ENCODE data around the gene TRNP1. TPM values are rescaled to one million over a fixed set of nuclear protein-coding genes. Genes with fewer than 3 reads are reported as not detected.

The TRNP1 gene
- total RNA-seq, 1 donor from 2014 or later: 2.0 TPM

GRCh38 chr1:26996665-26997064 lies 3.2 kb downstream of the TRNP1 start:
- no peaks in the 10 kb centered on the region for H3K9me3 ChIP-seq (ENCODE audit: low read depth)
- H3K36me3 ChIP-seq: no peaks in the 10 kb centered on the region
- H3K4me1 Mint-ChIP-seq: peaks cover 61% of the 10 kb centered on the region
- no peak overlapping the region for H3K4me3 ChIP-seq
- peaks cover 27% of the 10 kb centered on the region for H3K4me1 ChIP-seq
- H3K9ac ChIP-seq: no peak overlapping the region
- no peak overlapping the region for H3K4me2 ChIP-seq
- TF ChIP-seq EZH2phosphoT487 (IDR thresholded peaks at IDR 0.05) (no peak), EZH2 (IDR thresholded peaks at IDR 0.05) (no peak), CTCF (IDR thresholded peaks at IDR 0.05) (no peak)
- peaks cover 31% of the 10 kb centered on the region for H3K27me3 Mint-ChIP-seq (ENCODE audit: insufficient read depth, low read depth)
- H3K27me3 ChIP-seq: peaks cover 57% of the 10 kb centered on the region
- no peak for DNase-seq (ENCODE audit: low spot score)
- H3K27ac ChIP-seq: no peak overlapping the region
- H3F3A ChIP-seq (ENCODE audit: low read depth): peaks cover 25% of the 10 kb centered on the region
- no peak overlapping the region for H2AFZ ChIP-seq (replicated peaks)
- H3K27ac Mint-ChIP-seq: no peak overlapping the region
- H3K9me3 Mint-ChIP-seq: no peaks in the 10 kb centered on the region
- peaks cover 8% of the 10 kb centered on the region for H4K20me1 ChIP-seq (ENCODE audit: low read depth)
- no peak overlapping the region for H3K4me3 Mint-ChIP-seq
- H3K36me3 Mint-ChIP-seq: no peaks in the 10 kb centered on the region
- no peaks in the 10 kb centered on the region for H3K79me2 ChIP-seq (ENCODE audit: low read depth)

- peaks cover 26% of the 10 kb centered on the region for H3K4me1 ChIP-seq
- peaks cover 37% of the 10 kb centered on the region for H3K27me3 ChIP-seq
- H3K4me3 Mint-ChIP-seq: no peak overlapping the region
- H3K9me3 ChIP-seq (ENCODE audit: low read depth): no peaks in the 10 kb centered on the region
- no peak overlapping the region for H3K27ac Mint-ChIP-seq
- H3K4me2 ChIP-seq: no peak overlapping the region
- TF ChIP-seq CTCF (IDR thresholded peaks at IDR 0.05) (no peak), EZH2phosphoT487 (IDR thresholded peaks at IDR 0.05) (no peak), EZH2 (IDR thresholded peaks at IDR 0.05) (no peak)
- no peak overlapping the region for H3K27ac ChIP-seq
- H4K20me1 ChIP-seq (ENCODE audit: low read depth): peaks cover 3% of the 10 kb centered on the region
- no peak overlapping the region for H2AFZ ChIP-seq (replicated peaks)
- no peak for DNase-seq (ENCODE audit: low spot score)
- H3K36me3 Mint-ChIP-seq: no peaks in the 10 kb centered on the region
- H3K9me3 Mint-ChIP-seq: no peaks in the 10 kb centered on the region
- peaks cover 74% of the 10 kb centered on the region for H3K4me1 Mint-ChIP-seq
- H3K27me3 Mint-ChIP-seq (ENCODE audit: insufficient read depth, low read depth): peaks cover 26% of the 10 kb centered on the region
- H3K79me2 ChIP-seq (ENCODE audit: low read depth): no peaks in the 10 kb centered on the region
- no peak overlapping the region for H3K9ac ChIP-seq
- no peak overlapping the region for H3K4me3 ChIP-seq
- H3F3A ChIP-seq (ENCODE audit: low read depth): peaks cover 24% of the 10 kb centered on the region
- no peaks in the 10 kb centered on the region for H3K36me3 ChIP-seq
Measured at GRCh38 chr1:26998429-26999300, 5.2 kb downstream of the TRNP1 start.

- Mint-ChIP-seq H3K4me3 (no peak overlapping the region), H3K36me3 (no peaks in the 10 kb centered on the region), H3K27me3 (ENCODE audit: insufficient read depth, low read depth) (peaks cover 26% of the 10 kb centered on the region), H3K27ac (peak overlapping the region; percentile 29), H3K9me3 (no peaks in the 10 kb centered on the region), H3K4me1 (peaks cover 82% of the 10 kb centered on the region)
- Histone ChIP-seq H3F3A (ENCODE audit: low read depth) (peaks cover 33% of the 10 kb centered on the region), H3K27me3 (peaks cover 28% of the 10 kb centered on the region), H4K20me1 (ENCODE audit: low read depth) (peaks cover 3% of the 10 kb centered on the region), H3K36me3 (no peaks in the 10 kb centered on the region), H3K9ac (no peak overlapping the region), H3K4me2 (peak overlapping the region; percentile 33), H3K27ac (no peak overlapping the region), H3K9me3 (ENCODE audit: low read depth) (no peaks in the 10 kb centered on the region), H3K4me1 (peaks cover 34% of the 10 kb centered on the region), H2AFZ (replicated peaks) (no peak overlapping the region), H3K79me2 (ENCODE audit: low read depth) (no peaks in the 10 kb centered on the region), H3K4me3 (no peak overlapping the region)
- DNase-seq (ENCODE audit: low spot score): peak; percentile 85
- TF ChIP-seq CTCF (IDR thresholded peaks at IDR 0.05): no peak
- no peak for TF ChIP-seq EZH2 (IDR thresholded peaks at IDR 0.05)
Measured at GRCh38 chr1:26999440-26999987, 6.0 kb downstream of the TRNP1 start.

Measured in neural progenitor cell (in vitro differentiated cells).